GM19468 (cell line): ENCODE results near the gene OR6T1.

ENCODE experiments used
- ATAC-seq: cut with Tn5 transposase; IDR thresholded peaks from one replicate; pipeline ENCODE4 v1.9.1; 2021; ENCODE audit warnings: mild to moderate bottlenecking, moderate library complexity, moderate number of reproducible peaks; ENCODE audit not compliant: unreplicated experiment; ENCODE audit errors: extremely low read depth

The OR6T1 gene

GRCh38 chr11:123943738-123944137 is at the start of gene OR6T1:
TSS of gene OR6T1 (minus strand) at chr11:123943838. CDS start at chr11:123943838, 0 bp downstream.
- ATAC-seq: no peak

- no peak for ATAC-seq
Observed at GRCh38 chr11:123979311-123979710, 35.7 kb upstream of the OR6T1 start.

GRCh38 chr11:123977731-123978347 is 34.2 kb upstream of the OR6T1 start, which contains the start of gene OR10S1:
TSS of gene OR10S1 (minus strand) at chr11:123977781. CDS start at chr11:123977664, 117 bp downstream.
- no peak for ATAC-seq

GRCh38 chr11:123976770-123977560 is 33.3 kb upstream of the OR6T1 start:
- no peak for ATAC-seq

DNA sequence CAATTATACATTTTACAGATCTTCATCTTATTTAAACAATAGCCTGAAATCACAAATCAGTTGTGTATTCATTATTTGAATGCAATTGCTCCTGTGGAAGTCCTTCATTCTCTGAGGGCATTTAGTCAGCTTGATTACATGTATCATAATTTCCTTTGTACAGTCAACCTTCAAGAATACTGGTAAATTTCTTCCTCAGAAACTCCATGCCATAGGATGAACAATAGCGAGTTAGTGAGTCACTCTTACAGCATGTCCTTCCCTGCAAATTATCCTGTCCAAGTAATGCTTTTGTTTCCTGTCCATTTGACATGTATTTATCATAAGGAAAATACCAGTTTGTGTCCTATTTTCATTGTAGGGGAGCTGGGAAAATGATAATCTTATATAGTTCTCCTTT is 30.2 kb upstream of the OR6T1 start:
- no peak for ATAC-seq

GRCh38 chr11:123956752-123957151 is 13.1 kb upstream of the OR6T1 start:
- ATAC-seq: no peak

DNA sequence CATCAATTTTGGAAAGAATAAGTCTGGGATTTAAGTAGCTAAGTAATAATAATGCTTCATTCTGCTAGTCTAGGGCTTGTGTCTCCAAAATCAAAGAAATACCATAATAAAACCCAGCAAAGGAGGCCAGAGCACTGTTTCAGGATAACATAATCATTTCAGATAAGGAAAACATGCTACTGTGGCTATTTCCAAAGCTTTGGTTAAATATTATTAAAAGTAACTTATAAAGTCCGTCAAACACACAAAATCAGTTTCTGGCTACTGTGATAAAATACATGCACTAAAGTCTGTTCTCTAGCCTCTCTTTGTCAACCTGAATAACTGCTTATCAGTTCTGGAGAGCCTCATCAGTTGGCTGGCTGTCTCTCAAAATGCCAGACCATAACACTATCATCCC is 1.5 kb upstream of the OR6T1 start:
- no peak for ATAC-seq

DNA sequence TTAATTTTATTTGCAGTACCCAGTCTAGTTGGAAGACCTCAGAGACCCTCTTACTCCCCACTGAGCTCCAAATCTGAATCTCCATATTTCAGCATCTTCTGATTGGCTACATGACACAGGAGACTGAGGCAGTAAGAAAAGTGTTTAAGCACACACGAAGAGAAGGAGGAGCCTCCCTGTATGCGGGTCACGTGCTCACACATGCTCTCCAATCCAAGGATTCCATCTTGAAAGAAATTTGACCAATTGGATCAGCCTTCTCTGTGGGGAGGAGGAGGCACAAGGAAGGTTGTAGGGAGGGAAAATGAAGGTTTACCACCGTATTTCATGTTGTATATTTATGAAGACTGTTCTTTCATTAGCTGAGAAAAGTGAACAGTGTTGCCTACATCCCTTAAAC is 1.2 kb downstream of the OR6T1 start:
- ATAC-seq: no peak

GRCh38 chr11:123939317-123939716 is 4.3 kb downstream of the OR6T1 start, which contains the start of gene OR4D5:
TSS of gene OR4D5 (plus strand) at chr11:123939617. CDS start at chr11:123939617, 0 bp downstream.
- no peak for ATAC-seq

DNA sequence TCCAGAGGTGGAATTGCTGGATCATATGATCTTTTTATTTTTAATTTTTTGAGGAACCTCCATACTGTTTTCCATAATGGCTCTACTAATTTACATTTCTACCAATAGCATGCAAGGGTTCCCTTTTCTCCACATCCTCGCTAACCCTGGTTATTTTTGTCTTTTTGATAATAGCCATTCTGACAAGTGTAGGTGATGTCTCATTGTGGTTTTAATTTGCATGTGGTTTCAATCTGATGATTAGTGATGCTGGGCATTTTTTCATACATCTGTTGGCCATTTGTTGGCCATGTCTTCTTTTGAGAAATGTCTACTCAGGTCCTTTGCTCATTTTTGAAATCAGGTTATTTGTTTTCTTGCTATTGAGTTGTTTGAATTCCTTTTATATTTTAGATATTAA is 19.6 kb downstream of the OR6T1 start:
- no peak for ATAC-seq

DNA sequence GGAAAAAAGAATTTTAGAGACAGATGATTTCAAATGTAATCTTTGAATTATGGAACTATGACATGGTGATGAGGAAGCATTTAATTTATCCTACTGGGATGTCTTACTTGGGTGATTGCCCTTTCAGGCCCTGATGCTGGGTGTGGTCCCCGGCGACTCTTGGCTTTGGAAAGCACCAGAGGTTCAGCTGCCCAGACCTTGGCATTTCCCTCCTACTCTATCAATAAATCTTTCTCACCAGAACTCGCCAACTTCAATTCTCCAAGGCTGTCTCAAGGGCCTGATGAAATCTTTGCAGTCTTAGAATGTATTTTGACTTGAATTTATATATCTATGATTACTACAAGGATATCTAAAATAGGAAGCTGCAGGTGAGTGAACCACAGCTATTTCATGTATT is 22.7 kb downstream of the OR6T1 start:
- ATAC-seq: no peak

DNA sequence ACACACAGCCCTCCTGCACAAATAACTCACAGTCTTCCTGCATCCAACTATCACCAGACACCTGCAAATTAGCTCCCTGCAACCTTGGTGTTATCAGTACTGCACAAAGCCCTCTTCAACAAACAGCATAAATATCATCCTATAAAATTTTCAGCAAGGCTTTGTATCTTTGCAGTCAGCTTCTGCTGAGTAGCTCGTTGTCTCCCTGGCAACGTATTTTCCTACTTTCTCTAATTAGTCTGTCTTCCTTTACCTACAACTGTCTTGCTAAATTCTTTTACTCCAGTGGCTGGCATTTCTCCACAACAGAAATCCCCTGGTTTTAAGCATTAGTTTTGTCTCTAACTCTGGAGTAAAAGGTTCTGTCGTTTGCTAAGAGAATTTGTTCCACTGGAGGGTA is 37.8 kb downstream of the OR6T1 start:
- no peak for ATAC-seq

GRCh38 chr11:123904932-123905331 is 38.7 kb downstream of the OR6T1 start:
- ATAC-seq: no peak

- ATAC-seq: peak; percentile 32
Observed at GRCh38 chr11:123903932-123904331, 39.7 kb downstream of the OR6T1 start.

- no peak for ATAC-seq
Observed at GRCh38 chr11:123901867-123902266, 41.8 kb downstream of the OR6T1 start, which contains the start of gene OR8D4. TSS of gene OR8D4 (plus strand) at chr11:123902167. CDS start at chr11:123906432, 4,265 bp downstream.

DNA sequence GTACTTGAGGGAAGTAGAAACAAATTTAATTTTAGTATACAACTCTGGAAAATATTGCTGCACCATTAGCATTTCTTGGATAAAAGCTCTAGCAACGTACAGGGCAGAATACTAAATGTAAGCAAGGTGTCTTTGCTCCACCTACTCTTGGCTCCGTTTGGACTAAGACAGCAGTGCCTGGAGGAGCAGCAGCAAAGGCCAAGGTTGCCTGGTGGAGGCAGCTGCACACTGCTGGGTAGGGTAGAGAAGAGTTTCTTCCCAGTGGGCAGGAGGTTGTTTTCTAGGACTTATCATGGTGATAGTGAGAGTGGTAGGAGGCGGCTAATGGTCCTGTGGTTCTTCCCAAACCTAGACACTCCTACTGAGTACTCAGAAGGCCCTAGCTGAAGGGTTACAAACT is 43.8 kb downstream of the OR6T1 start:
- ATAC-seq: no peak
